SK-N-SH (cell line): ENCODE results near the gene WNK1.
A peak's percentile ranks its signal among the peaks of the same experiment; 100 is the strongest.

Source experiments
- CHD2 ChIP-seq: fragments of 150-350 bp; IDR thresholded peaks from 2 replicates; pipeline ENCODE4 v1.6.1; 2018; ENCODE audit warnings: low read length; ENCODE audit not compliant: partially characterized antibody
- FOXM1 ChIP-seq: IDR thresholded peaks from 2 replicates; pipeline ENCODE4 v1.4.0; 2012; ENCODE audit warnings: low read depth, mild to moderate bottlenecking
- JUND ChIP-seq: IDR thresholded peaks from 2 replicates; pipeline ENCODE4 v1.4.0; 2012
- POLR2AphosphoS5 ChIP-seq: IDR thresholded peaks from 2 replicates; pipeline ENCODE4 v1.6.1; 2012; ENCODE audit warnings: low read depth, low read length
- SIN3A ChIP-seq: IDR thresholded peaks from 2 replicates; pipeline ENCODE4 v1.6.1; 2012; ENCODE audit warnings: low read depth, mild to moderate bottlenecking, low read length, moderate library complexity, borderline replicate concordance
- TAF1 ChIP-seq: IDR thresholded peaks from 2 replicates; pipeline ENCODE4 v1.6.1; 2012; ENCODE audit warnings: low read depth, mild to moderate bottlenecking, low read length, moderate library complexity, borderline replicate concordance
- TF ChIP-seq, protein P1 (sequence below): fragments of 200-600 bp; sonication (generic); IDR thresholded peaks from 2 replicates; pipeline ENCODE4 v1.6.1; 2017; ENCODE audit warnings: antibody characterized with exemption, mild to moderate bottlenecking, moderate library complexity
- TF ChIP-seq, protein P2 (sequence below): IDR thresholded peaks from 2 replicates; pipeline ENCODE4 v1.4.0; 2012; ENCODE audit warnings: low read depth

DNA sequence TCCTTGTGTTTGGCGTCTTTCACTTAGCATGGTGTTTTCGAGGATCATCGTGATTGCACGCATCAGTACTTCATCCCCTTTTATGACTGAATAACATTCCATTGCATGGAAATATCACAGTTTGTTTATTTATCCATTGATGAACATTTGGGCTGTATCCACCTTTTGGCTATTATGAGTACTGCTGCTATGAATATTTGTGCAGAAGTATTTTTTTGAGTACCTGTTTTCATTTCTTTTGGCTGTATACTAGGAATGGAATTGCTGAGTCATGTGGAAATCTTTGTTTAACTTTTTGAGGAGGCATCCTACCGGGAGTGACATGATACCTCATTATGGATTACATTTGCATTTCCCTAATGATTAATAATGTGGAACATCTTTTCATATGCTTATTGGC lies 66.4 kb downstream of the WNK1 start:
- TF ChIP-seq, protein P1, sequence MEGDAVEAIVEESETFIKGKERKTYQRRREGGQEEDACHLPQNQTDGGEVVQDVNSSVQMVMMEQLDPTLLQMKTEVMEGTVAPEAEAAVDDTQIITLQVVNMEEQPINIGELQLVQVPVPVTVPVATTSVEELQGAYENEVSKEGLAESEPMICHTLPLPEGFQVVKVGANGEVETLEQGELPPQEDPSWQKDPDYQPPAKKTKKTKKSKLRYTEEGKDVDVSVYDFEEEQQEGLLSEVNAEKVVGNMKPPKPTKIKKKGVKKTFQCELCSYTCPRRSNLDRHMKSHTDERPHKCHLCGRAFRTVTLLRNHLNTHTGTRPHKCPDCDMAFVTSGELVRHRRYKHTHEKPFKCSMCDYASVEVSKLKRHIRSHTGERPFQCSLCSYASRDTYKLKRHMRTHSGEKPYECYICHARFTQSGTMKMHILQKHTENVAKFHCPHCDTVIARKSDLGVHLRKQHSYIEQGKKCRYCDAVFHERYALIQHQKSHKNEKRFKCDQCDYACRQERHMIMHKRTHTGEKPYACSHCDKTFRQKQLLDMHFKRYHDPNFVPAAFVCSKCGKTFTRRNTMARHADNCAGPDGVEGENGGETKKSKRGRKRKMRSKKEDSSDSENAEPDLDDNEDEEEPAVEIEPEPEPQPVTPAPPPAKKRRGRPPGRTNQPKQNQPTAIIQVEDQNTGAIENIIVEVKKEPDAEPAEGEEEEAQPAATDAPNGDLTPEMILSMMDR: peak; percentile 16; the same call in 1 of the 2 replicates
- TF ChIP-seq FOXM1 (no peak), CHD2 (no peak), JUND (no peak), SIN3A (no peak), TAF1 (no peak), POLR2AphosphoS5 (no peak)
- TF ChIP-seq, protein P2, sequence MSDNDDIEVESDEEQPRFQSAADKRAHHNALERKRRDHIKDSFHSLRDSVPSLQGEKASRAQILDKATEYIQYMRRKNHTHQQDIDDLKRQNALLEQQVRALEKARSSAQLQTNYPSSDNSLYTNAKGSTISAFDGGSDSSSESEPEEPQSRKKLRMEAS: no peak
